HG03139 (cell line): ENCODE results near the gene NLE1.
"Not testable (repeated sequence)": the region's sequence is repeated elsewhere in the genome, so short reads cannot be mapped to it uniquely, and the experiment has no call there.

Source experiments
- ATAC-seq: cut with Tn5 transposase; IDR thresholded peaks from one replicate; pipeline ENCODE4 v1.9.1; 2021; ENCODE audit not compliant: unreplicated experiment

Gene NLE1

GRCh38 chr17:35129973-35130351, 12.1 kb downstream of the NLE1 start:
- no peak for ATAC-seq

DNA sequence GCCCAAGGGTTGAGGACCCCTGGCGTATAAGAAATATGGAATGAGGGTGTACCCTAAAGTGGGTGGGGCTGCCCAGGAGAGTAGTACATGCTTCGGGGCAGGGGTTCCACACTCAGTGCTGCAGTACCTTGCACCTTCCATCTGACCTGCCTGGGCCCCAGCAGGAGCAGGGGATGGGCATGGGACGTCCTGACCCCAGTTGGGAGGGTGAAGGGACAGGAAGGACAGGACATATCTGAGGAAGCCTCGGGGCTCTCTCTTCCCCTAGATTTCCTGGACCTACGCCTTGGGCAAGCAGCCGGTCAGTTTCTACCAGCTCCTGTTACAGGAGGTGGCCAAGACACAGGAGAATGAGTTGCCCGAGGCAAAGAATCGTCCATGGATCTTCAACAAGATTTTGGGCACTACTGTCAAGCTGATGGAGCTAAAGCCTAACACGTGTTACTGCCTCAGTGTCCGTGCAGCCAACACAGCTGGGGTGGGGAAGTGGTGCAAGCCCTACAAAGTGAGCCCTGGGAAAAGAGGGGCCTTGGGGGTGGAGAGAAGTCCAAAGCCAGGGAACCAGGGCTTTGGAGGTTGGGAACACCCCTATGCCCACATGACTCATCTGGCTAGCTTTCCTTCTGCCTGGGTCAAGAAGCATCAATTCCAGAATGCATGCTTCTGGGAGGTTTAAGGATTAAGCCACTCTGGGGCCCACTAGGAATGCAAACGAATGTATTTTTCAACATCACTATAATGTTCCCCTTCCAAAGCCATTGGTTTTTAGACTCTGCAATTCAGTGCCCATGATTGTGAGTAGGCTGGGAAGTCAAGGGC, 12.7 kb downstream of the NLE1 start:
- no peak for ATAC-seq

DNA sequence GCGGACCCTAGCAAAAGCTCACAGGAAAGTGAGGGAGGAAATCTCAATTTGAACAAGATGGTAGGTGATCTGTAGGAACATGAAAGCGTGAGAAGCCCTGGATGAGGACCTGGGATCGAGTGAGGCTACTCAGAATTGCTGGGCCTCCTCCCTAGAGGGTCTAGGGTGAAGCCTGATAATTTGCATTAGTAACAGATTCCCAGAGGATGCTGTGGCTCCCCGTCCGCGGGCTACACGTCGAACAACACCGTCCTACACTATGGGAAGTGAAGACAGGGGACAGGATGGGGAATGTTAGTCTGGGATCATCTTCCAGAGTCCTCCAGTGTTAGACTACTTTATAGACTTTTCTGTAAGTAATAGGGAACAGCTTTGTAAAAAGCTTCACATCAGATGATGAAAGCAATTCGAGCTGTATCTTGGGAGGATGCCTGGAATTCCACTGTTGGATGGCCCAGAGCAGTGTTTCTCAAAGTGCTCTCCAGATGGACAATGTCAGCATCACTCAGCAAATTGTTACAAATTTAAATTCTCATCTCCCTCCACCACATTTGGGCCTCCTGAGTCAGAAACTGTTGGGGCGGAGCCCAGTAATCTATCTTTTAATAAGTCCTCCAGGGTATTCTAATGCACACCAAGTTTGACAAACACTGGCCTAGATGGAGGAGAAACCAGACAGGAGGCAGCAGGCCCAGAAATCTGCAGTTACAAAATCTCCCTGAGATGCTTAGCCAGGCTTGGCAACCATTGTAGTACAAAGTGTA, 14.2 kb downstream of the NLE1 start:
- no peak for ATAC-seq

DNA sequence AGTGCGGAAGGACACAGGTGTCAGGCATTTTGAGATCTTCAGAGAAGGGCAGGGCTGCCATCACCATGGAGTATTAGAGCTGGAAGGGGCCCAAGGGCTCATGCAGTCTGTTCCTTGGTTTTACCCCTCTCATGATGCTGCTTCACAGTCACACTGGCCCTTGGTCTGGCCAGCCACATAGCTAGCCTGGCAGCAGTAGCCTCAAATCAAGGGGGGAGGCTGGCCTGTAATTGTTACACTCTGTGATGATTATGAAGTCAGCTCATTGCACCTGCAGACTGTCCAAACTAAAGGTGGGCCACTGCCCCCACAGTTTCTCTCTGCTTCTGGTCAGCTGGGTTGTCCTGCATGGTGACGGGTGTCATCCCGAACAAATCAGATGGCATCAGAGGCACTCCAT, 20.8 kb downstream of the NLE1 start, which contains the start of gene FNDC8:
TSS of gene FNDC8 (plus strand) at position 301 of the 400 bp plus-strand sequence. CDS start at position 380, 79 bp downstream.
- ATAC-seq: no peak

DNA sequence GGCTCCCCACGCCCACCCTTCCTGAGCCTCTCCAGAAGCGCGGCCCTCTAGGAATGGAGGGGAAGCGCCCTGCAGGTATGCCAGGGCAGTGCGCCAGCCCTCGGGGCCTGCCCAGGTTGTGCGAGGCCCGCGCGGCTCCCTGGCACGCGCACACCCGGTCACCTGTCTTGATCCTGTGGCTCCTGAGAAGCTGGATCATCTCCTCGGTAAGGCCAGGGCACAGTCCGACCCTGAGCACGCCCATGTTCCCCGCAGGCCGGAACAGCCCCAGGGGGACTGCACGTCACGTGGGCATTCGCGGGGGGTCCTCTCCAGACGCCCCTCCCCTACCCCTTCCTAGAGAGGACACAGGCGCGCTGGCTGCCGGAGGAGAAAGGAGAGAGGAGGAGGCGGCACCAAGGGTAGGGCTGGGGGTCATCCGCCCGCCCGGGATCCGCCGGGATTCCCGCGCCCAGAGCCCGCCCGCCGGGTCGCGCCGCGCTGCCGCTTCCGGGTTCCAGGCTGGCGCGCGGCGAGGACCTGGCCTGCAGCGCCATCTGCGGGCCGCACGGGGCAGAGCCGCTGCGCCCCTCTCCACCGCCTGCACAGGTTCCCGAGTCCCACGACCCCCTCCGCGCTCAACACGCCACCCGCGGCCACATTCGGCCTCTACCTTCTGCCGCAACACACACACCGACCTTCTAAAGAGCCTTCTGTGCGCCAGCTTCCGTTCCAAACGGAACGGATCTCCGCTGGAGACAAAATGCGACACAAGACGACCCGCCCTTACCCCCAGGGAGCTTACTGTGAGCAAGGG, 22.5 kb downstream of the NLE1 start, which contains the start of gene RAD51D:
TSS of gene RAD51D (minus strand) at position 491 of the 796 bp plus-strand sequence. CDS start at position 244, 247 bp downstream.
- ATAC-seq: peak; percentile 77

GRCh38 chr17:35117984-35118383, 24.1 kb downstream of the NLE1 start:
- no peak for ATAC-seq

DNA sequence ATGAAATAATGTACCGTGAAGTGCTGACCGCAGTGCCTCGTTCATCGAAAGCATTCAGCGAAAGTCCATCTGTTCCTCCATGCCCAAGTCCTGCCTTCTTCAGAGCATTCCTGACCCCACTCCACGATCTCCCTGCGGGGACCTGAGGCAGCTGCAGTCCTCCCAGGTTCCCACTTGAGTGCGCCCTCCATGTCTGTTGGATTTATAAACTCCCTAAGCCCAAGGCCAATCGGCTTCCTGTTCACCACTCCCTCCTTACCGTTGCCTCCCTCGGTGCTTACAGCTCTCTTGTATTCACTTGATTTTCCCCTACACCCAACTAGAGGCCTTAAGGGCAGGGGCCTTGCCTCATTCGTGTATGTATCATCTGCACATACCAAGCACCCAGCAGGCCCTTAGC, 25.3 kb downstream of the NLE1 start:
- ATAC-seq: no peak

DNA sequence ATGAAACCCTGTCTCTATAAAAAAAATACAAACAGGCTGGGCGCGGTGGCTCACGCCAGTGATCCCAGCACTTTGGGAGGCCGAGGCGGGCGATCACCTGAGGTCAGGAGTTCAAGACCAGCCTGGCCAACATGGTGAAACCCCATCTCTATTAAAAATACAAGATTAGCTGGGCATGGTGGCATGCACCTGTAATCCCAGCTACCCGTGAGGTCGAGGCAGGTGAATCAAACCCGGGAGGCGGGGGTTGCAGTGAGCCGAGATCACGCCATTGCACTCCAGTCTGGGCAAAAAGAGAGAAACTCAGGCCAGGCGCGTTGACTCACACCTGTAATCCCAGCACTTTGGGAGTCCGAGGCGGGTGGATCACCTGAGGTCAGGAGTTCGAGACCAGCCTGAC, 31.3 kb downstream of the NLE1 start:
- not testable (repeated sequence) for ATAC-seq

DNA sequence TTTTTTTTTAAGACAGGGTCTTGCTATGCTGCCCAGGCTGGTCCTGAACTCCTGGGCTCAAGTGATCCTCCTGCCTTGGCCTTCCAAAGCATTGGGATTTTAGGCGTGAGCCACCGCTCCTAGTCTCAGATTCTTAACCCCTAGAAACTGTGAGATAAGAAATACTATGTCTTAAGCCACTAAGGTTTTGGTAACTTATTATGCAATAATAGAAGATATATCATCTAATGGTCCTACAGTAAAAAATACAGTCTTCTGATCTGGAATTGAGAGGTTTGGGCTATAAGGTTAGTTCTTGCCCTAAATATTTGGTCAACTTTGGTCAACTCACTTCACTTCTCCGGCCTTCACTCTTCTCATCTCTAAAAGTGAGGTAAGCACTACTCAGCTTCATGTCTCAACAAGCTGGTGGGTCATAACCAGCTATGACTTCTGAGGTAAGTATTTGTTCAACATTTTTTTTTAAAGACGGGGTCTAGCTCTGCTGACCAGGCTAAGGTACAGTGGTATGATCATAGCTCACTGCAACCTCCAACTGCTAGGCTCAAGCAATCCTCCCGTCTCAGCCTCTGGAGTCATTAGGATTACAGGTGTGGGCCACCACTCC, 37.2 kb downstream of the NLE1 start:
- ATAC-seq: no peak

DNA sequence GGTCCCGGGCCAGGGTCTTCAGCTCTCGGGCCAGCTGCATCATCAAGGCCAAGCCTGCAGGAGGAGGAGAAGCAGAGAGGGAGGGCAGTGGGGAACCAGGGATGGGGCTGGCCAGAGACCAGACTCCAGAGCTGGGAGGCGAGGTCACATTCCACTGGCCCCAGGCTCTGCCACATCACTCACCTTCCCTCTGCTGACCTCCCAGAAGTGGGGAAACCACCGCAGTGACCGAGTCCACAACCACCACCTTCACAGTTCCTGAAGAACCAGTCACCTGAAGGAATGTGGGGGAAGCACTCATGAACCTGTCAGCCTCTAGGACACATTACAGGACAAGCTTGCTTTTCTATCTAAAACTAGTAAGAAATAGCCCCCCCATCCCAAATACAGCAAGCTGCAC, 38.8 kb downstream of the NLE1 start:
- ATAC-seq: no peak

DNA sequence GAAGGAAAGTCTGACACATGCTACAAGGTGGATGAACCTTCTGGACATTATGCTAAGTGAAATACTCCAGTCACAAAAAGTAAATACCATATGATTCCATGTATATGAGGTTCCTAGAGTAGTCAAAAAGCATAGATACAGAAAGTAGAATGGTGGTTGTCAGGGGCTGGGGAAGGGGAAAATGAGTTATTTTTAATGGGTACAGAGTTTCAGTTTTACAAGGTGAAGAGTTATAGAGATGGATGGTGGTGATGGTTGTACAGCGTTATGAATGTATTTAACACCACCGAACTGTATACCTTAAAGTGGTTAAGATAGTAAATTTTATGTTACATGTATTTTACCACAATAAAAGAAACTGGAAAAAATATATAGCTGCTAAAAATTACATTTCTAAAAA, 40.4 kb downstream of the NLE1 start:
- ATAC-seq: no peak

DNA sequence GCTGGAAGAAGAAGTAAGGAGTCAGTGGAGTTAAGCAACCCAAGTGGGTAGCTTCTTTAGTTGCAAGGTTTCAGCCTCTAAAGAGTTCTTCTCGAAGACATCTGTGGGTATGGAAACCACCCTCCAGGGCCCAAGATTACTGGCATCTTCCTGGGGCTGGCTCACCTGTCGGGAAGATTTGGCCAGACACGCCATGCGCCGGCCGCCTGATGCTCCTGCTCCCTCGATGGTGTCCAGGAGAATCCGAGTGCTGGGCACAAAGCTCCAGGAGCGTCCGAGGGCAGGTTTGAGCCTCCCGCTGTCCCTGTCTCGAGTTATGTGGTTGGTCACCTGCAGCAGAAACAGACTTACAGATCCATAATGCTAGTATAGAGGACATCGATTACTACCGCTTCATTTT, 41.1 kb downstream of the NLE1 start:
- ATAC-seq: no peak

GRCh38 chr17:35099908-35100307, 42.2 kb downstream of the NLE1 start:
- no peak for ATAC-seq

DNA sequence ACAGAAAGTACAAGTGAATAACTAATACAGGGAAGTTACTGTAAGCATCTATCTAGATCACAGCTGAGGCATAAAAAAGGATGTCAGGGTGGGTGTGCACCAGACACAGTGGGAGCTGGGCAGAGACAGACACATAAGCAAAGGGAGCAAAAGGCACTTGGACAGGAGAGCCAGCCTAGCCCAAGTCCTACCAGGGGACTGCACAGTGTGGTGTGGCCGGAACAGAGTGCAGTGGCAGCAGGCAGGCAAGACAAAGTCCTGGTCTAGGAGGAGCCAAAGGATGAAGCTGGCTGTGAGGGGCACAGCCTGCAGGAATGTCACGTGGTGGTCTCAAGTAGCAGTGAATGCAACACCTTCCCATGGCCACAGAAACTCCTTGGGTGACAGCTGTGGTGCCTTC, 44.3 kb downstream of the NLE1 start:
- ATAC-seq: no peak

- ATAC-seq: no peak
Observed at GRCh38 chr17:35095741-35096140, 46.4 kb downstream of the NLE1 start.

GRCh38 chr17:35094902-35095301, 47.2 kb downstream of the NLE1 start:
- ATAC-seq: no peak

DNA sequence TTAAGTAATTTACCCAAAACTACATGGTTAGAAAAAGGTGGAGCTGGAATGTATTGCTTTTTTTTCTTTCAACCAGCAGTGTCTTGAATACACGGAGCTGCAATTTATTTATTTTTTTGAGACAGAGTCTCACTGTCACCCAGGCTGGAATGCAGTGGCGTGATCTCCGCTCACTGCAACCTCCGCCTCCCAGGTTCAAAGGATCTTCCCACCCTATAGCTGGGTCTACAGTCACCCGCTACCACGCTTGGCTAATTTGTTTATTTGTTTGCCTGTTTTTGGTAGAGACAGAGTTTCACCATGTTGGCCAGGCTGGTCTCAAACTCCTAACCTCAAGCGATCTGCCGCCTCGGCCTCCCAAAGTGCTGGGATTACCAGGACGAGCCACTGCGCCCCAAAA, 51.4 kb downstream of the NLE1 start:
- ATAC-seq: not testable (repeated sequence)

DNA sequence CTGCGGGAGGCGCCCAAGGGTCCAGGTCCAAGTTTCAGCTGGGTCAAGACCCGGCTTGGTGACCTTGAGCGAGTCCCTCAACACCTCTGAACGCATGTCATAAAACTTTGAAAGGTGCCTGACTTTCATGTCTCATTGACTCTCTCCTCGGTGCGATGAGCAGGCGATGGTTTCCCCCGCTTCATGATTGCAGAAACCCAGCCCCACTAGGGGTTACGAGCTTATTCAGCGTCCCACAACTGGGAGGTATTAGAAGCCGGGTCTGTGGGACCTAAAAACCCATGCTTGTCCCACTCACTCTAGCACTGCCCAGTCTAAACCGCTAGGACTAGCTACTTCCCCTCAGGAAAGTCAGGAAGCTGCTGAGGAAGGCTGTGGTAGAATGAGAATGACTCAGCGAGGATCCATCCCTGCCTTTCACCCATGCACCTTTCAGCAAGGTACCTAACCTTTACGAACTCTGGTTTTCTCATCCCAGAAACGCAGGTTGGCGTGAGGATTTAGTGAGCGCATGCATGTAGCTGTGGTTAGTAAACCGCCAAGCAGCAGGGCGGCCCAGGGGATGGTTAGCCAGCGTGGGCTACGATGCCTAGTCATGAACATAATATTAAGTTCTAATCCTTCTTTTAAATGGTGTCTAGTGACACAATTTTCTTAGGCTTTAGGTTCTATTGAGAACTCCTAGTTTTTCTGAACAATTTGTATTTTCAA, 52.4 kb downstream of the NLE1 start:
- ATAC-seq: peak; percentile 3

GRCh38 chr17:35088881-35089585, 53.1 kb downstream of the NLE1 start:
- peak; percentile 60 for ATAC-seq
